Body of pancreas (tissue), 4 donors: ENCODE measurements around the gene SLC25A6.

Experiments used
- CTCF ChIP-seq, 7 experiments: fragments of 450-650 bp in 4 of 7; fragments of 200-600 bp in 3 of 7; sonication (generic) in 3 of 7; IDR thresholded peaks; one replicate each; pipeline ENCODE4 v1.5.1; 2016 to 2019; ENCODE audit warnings: antibody characterized with exemption in 7 of 7
- POLR2A ChIP-seq, 3 donors: fragments of 450-650 bp; IDR thresholded peaks; one replicate each; pipeline ENCODE4 v1.6.1; 2016; ENCODE audit warnings: antibody characterized with exemption in 3 of 3, mild to moderate bottlenecking in 2 of 3

DNA sequence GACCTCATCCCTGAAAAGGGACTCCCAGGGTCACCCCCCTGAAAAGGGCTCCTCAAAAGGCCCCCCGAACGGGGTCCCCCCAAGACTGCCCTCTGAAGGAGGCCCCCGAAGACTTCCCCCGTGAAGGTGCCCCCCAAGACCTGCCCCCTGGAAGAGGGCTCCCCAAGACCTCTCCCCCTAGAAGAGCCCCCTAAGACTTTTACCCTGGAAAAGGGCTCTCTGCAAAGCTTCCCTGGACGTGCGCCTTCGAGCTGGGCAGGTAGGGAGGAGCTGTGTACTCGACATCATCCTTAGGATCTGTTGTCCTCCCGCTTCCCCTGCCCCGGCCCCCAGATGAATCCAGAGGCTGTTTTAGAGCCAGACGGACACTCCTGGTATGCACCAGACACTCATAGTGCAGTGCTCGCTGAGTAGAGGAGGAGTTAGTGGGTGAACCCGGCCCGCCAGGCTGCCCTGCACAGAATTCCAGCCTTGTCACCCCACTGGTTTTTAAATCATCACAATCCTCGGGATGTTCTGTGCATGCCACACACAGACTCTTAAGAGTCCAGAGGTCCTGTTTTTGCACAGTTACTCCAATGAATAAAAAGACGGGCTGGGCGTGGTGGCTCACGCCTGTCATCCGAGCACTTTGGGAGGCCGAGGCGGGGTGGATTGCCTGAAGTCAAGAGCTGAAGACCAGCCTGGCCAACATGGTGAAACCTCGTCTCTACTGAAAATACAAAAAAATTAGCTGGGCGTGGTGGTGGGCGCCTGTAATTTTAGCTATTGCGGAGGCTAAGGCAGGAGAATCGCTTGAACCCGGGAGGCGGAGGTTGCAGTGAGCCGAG is 5.7 kb upstream of the SLC25A6 start:
- TF ChIP-seq CTCF (IDR thresholded peaks at IDR 0.05) (no peak), POLR2A (IDR thresholded peaks at IDR 0.05) (no peak)
